MM.1S (cell line): ENCODE measurements around the gene CNPY1.

Source experiments
- CTCF ChIP-seq: fragments of 300-600 bp; sonication (generic); IDR thresholded peaks from 2 replicates; pipeline ENCODE4 v1.5.1; 2016; ENCODE audit warnings: antibody characterized with exemption, low read length, mixed read lengths
- EZH2 ChIP-seq: fragments of 300-600 bp; sonication (generic); optimal IDR thresholded peaks from 2 replicates; pipeline ENCODE3; 2017; ENCODE audit warnings: low read depth, mild to moderate bottlenecking, antibody characterized with exemption, low read length, mixed read lengths

GRCh38 chr7:155568333-155568660 lies 21.9 kb upstream of the CNPY1 start:
- TF ChIP-seq CTCF (no peak), EZH2 (no peak)
